HG03175 (cell line): ENCODE data around the gene RNF141.

ENCODE experiments used
- ATAC-seq: cut with Tn5 transposase; IDR thresholded peaks from one replicate; pipeline ENCODE4 v1.9.1; 2021; ENCODE audit warnings: mild to moderate bottlenecking, moderate library complexity; ENCODE audit not compliant: unreplicated experiment

The RNF141 gene

GRCh38 chr11:10499874-10500601 lies 40.9 kb downstream of the RNF141 start:
- ATAC-seq, result no peak

- ATAC-seq, result no peak
Measured at GRCh38 chr11:10499452-10499851, 41.5 kb downstream of the RNF141 start.

DNA sequence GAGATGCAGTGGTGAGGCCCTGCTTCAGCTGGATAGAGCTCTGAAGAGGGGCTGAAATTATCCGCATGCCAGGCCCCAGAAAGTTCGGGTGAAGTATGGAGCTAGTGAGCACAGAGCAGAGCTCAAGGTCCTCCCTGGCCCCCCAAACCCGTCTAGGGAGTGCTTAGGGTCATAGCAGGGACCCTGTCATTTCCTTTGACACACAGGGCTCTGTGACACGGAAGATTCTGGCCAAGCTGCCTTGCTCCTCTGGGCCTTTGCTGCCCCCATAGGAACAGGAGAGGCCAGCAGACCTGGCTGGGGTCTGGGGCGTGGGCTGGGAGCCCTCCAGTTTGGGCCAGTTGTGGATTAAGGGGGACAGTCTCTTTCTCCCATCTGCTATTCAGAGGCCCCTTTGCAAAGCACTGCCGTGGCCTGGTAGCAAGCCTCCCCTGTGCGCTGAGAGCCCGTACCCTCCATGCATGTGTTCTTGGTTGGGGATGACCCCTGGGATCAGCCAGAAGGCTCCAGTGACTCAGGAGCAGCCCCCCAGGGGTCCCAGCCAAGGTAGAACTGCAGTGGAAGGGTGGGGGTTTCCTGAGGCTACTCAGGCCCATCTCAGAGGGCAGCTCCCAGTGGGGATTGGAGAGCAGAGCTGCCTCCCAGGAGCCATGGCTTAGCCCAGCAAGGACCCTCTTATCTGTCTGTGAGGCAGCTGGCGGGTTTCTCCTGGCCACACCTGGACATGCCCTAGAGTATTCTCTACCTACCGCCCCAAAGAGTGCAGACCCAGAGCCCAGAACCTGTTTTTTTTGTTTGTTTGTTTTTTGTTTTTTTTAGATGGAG lies 42.3 kb downstream of the RNF141 start:
- no peak for ATAC-seq

- no peak for ATAC-seq
Measured at GRCh38 chr11:10498022-10498400, 43.0 kb downstream of the RNF141 start.

DNA sequence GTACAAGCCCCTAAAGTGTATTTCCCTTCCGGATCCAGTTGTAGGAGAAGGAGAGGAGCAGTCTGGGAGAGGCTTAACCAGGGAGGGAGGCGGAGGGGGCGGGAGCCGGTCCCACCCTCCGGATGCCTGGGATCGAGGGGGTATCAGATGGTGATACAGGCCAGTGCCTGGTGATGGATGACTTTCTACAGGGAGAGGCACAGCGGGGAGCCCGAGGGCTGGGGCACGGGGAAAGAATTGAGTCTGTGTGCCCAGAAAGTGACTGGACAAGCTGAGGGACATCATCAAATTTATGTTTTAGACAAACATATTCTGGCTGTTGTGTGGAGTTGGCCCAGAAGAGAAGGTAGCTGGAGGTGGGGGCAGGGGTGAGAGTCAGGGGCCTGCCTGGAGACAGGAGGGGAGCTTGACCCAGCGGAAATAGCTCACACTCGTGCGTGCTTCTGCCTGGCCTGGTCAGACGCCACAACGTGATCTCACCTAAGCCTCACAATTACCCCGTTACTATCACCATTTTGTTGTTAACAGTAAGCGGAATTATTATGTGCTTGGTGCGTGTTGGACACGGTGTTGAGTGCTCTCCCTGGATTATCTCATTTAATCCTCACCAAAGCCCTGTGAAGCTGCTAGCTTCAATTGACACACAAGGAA lies 43.5 kb downstream of the RNF141 start:
- ATAC-seq, result no peak

- ATAC-seq, result no peak
Measured at GRCh38 chr11:10496296-10496936, 44.6 kb downstream of the RNF141 start.

DNA sequence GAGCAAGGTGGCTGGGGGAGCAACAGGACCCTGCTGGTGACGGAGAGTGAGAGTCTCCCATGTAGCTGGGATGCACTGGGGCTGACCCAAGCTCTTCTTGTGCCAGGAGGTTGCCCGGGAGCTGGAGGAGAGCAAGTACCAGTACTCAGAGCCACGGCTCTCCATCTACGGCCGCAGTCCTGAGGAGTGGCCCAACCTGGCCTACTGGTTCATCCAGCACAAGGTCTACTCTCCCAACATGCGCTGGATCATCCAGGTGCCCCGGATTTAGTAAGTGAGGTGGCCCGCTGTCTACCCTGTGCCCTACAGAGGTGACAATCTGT lies 45.6 kb downstream of the RNF141 start:
- ATAC-seq, result no peak

DNA sequence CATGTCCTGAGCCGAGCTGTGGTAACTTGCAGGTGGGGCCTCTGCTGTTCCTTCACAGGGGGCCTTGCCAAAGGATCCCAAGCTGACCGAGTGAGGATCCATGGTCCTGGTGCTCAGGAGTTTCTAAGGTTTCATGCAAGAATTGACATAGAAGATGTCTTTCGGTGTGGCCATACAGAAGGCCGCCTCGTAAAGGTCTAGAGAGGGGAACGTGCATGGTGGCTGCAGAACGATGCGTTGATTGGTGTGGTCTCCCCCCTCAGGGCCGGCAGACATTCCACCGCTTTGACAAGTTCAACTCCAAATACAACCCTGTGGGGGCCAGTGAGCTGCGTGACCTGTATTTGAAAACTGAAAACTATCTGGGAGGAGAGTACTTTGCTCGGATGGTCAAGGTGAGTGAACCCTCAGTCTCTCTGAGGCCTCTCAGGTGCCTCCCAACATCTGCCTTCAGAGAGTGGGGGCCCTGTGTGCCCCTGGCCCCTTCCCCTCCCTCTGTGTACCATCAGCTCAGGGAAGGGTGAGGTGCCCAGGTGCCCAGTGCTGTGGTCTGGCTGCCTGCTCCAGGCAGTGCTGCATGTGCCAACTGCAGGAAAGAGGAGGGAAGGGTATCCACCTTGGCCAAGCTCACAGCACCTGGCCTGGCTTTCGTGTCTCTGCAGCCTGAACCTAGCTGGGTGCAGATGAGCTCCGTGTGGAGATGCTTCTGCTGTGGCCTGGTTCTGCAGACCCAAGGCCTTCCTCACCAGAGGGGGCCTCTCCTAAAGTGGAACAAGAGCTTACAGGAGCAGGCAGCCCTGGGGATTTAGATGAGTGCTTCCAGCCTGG lies 46.1 kb downstream of the RNF141 start:
- no peak for ATAC-seq

DNA sequence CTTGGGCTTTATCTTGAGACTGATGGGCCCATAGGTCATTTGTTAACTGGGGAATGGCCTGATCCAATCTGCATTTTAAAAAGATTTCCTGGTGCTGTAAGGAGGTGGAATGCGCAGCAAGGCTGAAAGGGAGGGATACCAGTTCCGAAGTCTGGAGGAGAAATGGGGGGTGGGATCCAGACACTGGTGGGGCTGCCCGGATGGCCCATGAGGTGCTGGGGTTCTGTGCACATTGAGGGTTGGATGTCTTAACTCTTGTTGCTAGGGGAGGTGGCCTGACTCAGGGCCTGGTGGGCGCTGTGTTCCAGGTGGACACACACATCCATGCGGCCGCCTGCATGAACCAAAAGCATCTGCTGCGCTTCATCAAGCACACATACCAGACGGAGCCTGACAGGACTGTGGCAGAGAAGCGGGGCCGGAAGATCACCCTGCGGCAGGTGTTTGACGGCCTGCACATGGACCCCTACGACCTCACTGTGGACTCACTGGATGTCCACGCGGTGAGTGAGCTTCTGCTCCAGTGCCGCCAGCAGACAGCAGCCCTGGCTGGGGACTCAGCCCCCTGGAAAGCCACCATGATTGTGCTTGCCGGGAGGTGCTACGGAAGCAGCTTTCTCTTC lies 47.8 kb downstream of the RNF141 start:
- no peak for ATAC-seq

GRCh38 chr11:10492084-10492483 lies 48.9 kb downstream of the RNF141 start:
- no peak for ATAC-seq

GRCh38 chr11:10490398-10491241 lies 50.4 kb downstream of the RNF141 start:
- no peak for ATAC-seq

- ATAC-seq, result no peak
Measured at GRCh38 chr11:10490032-10490397, 51.0 kb downstream of the RNF141 start.

- peak; percentile 72 for ATAC-seq
Measured at GRCh38 chr11:10488934-10489691, 51.9 kb downstream of the RNF141 start.

GRCh38 chr11:10488121-10488933 lies 52.7 kb downstream of the RNF141 start:
- ATAC-seq, result peak; percentile 5

GRCh38 chr11:10487002-10487647 lies 53.9 kb downstream of the RNF141 start:
- ATAC-seq, result no peak

DNA sequence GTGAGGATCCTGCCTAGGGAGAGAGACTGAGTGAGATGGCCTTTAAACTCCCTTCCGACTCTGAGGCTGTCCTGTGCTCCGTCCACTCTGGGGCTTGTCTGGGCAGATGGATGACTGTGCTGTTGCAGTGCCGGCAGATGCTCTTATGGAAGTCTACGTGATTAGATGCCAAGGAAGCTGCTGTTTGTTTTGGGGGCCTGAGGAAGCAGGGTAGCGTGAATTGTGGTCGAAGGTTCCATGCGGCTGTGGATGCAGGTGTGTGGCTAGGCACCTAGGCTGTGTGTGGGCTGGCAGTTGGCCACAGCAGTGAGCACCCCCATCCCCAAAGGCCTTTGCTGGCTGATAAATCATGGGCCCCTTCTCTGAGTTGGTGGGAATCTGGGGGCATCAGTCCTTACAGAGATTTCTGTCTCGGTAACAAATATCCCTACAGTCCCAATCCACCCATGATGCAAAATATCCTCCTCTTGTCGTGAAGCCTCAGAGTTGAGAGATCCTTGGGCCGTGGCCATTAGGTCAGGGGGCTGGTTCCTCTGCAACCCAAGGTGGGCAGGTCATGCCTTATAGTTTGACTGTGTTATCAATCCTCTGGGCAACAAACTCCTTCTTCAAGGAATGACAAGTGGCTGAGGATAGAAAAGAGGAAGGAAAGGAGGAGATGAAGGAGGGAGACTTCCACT lies 54.7 kb downstream of the RNF141 start:
- ATAC-seq, result no peak

DNA sequence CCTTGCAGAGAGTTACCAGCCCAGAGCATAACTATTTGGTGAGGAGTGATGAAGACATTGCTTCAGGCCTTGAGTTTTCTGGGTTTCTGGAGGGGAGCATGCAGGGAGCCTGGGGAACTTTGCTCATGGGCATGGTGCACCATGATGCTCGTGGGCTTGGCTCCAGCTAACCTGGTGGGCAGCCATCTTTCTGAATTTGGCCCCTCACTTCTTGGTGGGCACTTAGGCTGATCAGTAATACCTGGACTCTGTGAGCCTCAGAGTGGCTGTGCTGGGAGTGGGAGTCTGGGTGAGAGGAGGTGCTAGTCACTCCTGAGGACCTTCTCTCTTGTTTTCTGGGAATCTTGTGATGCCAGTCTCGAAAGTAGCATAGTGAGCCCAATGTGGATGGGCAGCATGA lies 55.3 kb downstream of the RNF141 start:
- no peak for ATAC-seq
